ENCODE results near the gene TBC1D9. TPM values are rescaled to one million over a fixed set of nuclear protein-coding genes. Genes with fewer than 3 reads are reported as not detected.

Gene TBC1D9
- total RNA-seq, 1 donor = 28.7 TPM

GRCh38 chr4:140738139-140738538 is 18.0 kb downstream of the TBC1D9 start:
- DNase-seq (ENCODE audit: low read depth) = no peak
- TF ChIP-seq CTCF (IDR thresholded peaks at IDR 0.05; ENCODE audit: insufficient read depth, low read length) = no peak

GRCh38 chr4:140736669-140737343 is 19.4 kb downstream of the TBC1D9 start:
- peak; percentile 65 for DNase-seq (ENCODE audit: low read depth)
- no peak for TF ChIP-seq CTCF (IDR thresholded peaks at IDR 0.05; ENCODE audit: insufficient read depth, low read length)
- no peak overlapping the region for H3K4me3 ChIP-seq (ENCODE audit: low read depth, low read length)

More at GRCh38 chr4:140738139-140738538, 18.0 kb downstream of the TBC1D9 start:
- H3K4me3 ChIP-seq (ENCODE audit: low read depth, low read length) = no peak overlapping the region

- DNase-seq (ENCODE audit: low read depth) = no peak
- TF ChIP-seq CTCF (IDR thresholded peaks at IDR 0.05; ENCODE audit: insufficient read depth, low read length) = no peak
- H3K4me3 ChIP-seq (ENCODE audit: low read depth, low read length) = no peak overlapping the region
Measured at GRCh38 chr4:140735779-140736391, 20.3 kb downstream of the TBC1D9 start.

GRCh38 chr4:140735317-140735716 is 20.9 kb downstream of the TBC1D9 start:
- H3K4me3 ChIP-seq (ENCODE audit: low read depth, low read length) = no peak overlapping the region
- no peak for DNase-seq (ENCODE audit: low read depth)
- no peak for TF ChIP-seq CTCF (IDR thresholded peaks at IDR 0.05; ENCODE audit: insufficient read depth, low read length)

GRCh38 chr4:140732780-140733179 is 23.4 kb downstream of the TBC1D9 start:
- no peak for DNase-seq (ENCODE audit: low read depth)
- TF ChIP-seq CTCF (IDR thresholded peaks at IDR 0.05; ENCODE audit: insufficient read depth, low read length) = no peak
- H3K4me3 ChIP-seq (ENCODE audit: low read depth, low read length) = no peak overlapping the region

GRCh38 chr4:140729344-140730049 is 26.7 kb downstream of the TBC1D9 start:
- H3K4me3 ChIP-seq (ENCODE audit: low read depth, low read length) = no peak overlapping the region
- no peak for TF ChIP-seq CTCF (IDR thresholded peaks at IDR 0.05; ENCODE audit: insufficient read depth, low read length)
- no peak for DNase-seq (ENCODE audit: low read depth)

Data from fibroblast of the aortic adventitia (primary cell).